Body of pancreas (tissue), 4 donors: ENCODE results near the gene SVEP1. TPM values are rescaled to one million over a fixed set of nuclear protein-coding genes. Genes with fewer than 3 reads are reported as not detected.

ENCODE experiments used
- ATAC-seq: fragments of 150-250 bp; one replicate; pipeline ENCODE4 v1.9.1; 2016
- DNase-seq, 4 donors: peaks; one replicate each; pipeline ENCODE4 v3.0.0-alpha.2; 2019
- H3K27ac ChIP-seq, 4 donors: fragments of 200-600 bp; sonication (generic); 1 replicate in 3 of 4; 2 replicates in 1 of 4; pipeline versions ENCODE4 v1.5.1 to v1.6.1; 2016 to 2019; ENCODE audit warnings: mild to moderate bottlenecking in 1 of 4, mixed read lengths in 1 of 4, moderate library complexity in 1 of 4
- H3K27me3 ChIP-seq, 2 donors: fragments of 200-600 bp; sonication (generic); one replicate each; pipeline ENCODE4 v1.6.0; 2016; ENCODE audit warnings: mild to moderate bottlenecking in 1 of 2
- H3K36me3 ChIP-seq, 2 donors: fragments of 200-600 bp; sonication (generic); replicated peaks in 1 of 2; 2 replicates each; pipeline ENCODE4 v1.5.1; 2016; ENCODE audit warnings: low read depth in 2 of 2; ENCODE audit not compliant: insufficient read depth in 1 of 2
- H3K4me1 ChIP-seq: fragments of 200-600 bp; sonication (generic); one replicate; pipeline ENCODE4 v1.6.0; 2016
- H3K4me3 ChIP-seq, 2 donors: fragments of 200-600 bp; sonication (generic); 1 replicate in 1 of 2; 2 replicates in 1 of 2; pipeline ENCODE4 v1.5.1; 2016 to 2019
- H3K9me3 ChIP-seq, 3 donors: fragments of 200-600 bp; sonication (generic); 1 replicate in 2 of 3; 2 replicates in 1 of 3; pipeline ENCODE4 v1.5.1; 2016
- CTCF ChIP-seq, 7 experiments: fragments of 450-650 bp in 4 of 7; fragments of 200-600 bp in 3 of 7; sonication (generic) in 3 of 7; IDR thresholded peaks; one replicate each; pipeline ENCODE4 v1.5.1; 2016 to 2019; ENCODE audit warnings: antibody characterized with exemption in 7 of 7
- POLR2A ChIP-seq, 3 donors: fragments of 450-650 bp; IDR thresholded peaks; one replicate each; pipeline ENCODE4 v1.6.1; 2016; ENCODE audit warnings: antibody characterized with exemption in 3 of 3, mild to moderate bottlenecking in 2 of 3
- WGBS, 2 donors: methylation state at CpG; one replicate each; pipeline ENCODE4 v1.1.5; 2017; 5-methylcytosine and 5-hydroxymethylcytosine counted together
- intact Hi-C: fragments of 100-400 bp; cut with DNase I; formaldehyde crosslinking; loops from one replicate; pipeline ENCODE4 v1.15.1; 2023
- total RNA-seq, 2 donors: library from RNA; depleted of rRNA; stranded (reverse); fragments of >200 nt; gene quantifications; one replicate each; pipeline ENCODE4 v1.1.0, GENCODE V29; 2016

The SVEP1 gene
- total RNA-seq, 2 donors from 2014 or later, result 23.7 to 34.0 TPM

- no peak for ATAC-seq
- no peaks in the 10 kb centered on the region for H3K9me3 ChIP-seq
- no peak for DNase-seq
- TF ChIP-seq CTCF (IDR thresholded peaks at IDR 0.05) (no peak), POLR2A (IDR thresholded peaks at IDR 0.05) (no peak)
- H3K36me3 ChIP-seq, result no peaks in the 10 kb centered on the region
- no peak overlapping the region for H3K27ac ChIP-seq
- no peaks in the 10 kb centered on the region for H3K27me3 ChIP-seq
- intact Hi-C loops, result no loop called here
- no peaks in the 10 kb centered on the region for H3K4me1 ChIP-seq
- WGBS, 2 donors, result 72 to 81% methylated on average over 1 of the region's 1 CpG
- H3K4me3 ChIP-seq, result no peak overlapping the region
Observed at GRCh38 chr9:110509792-110510191, 69.7 kb downstream of the SVEP1 start.

- DNase-seq (no peak), ATAC-seq (no peak)
- no peaks in the 10 kb centered on the region for H3K36me3 ChIP-seq
- intact Hi-C loops, result no loop called here
- no peak overlapping the region for H3K27ac ChIP-seq
- TF ChIP-seq CTCF (IDR thresholded peaks at IDR 0.05) (no peak), POLR2A (IDR thresholded peaks at IDR 0.05) (no peak)
- no peaks in the 10 kb centered on the region for H3K4me1 ChIP-seq
- H3K9me3 ChIP-seq, result no peaks in the 10 kb centered on the region
- no peaks in the 10 kb centered on the region for H3K27me3 ChIP-seq
- 78 to 88% methylated on average over 3 of the region's 3 CpGs for WGBS, 2 donors
- H3K4me3 ChIP-seq, result no peak overlapping the region
Observed at GRCh38 chr9:110502842-110503241, 76.7 kb downstream of the SVEP1 start.

- TF ChIP-seq CTCF (IDR thresholded peaks at IDR 0.05) (no peak), POLR2A (IDR thresholded peaks at IDR 0.05) (no peak)
- Histone ChIP-seq H3K4me3 (no peak overlapping the region), H3K36me3 (no peaks in the 10 kb centered on the region), H3K27ac (no peak overlapping the region), H3K4me1 (no peaks in the 10 kb centered on the region), H3K9me3 (no peaks in the 10 kb centered on the region), H3K27me3 (no peaks in the 10 kb centered on the region)
- ATAC-seq (no peak), DNase-seq (no peak)
- intact Hi-C loops, result no loop called here
- WGBS, 2 donors, result 74 to 97% methylated on average over 1 of the region's 1 CpG
Observed at GRCh38 chr9:110499608-110500007, 79.9 kb downstream of the SVEP1 start.

- no peaks in the 10 kb centered on the region for H3K9me3 ChIP-seq
- no peaks in the 10 kb centered on the region for H3K4me1 ChIP-seq
Observed at GRCh38 chr9:110487196-110487595, 92.3 kb downstream of the SVEP1 start.

More at GRCh38 chr9:110487196-110487595, 92.3 kb downstream of the SVEP1 start:
- no peaks in the 10 kb centered on the region for H3K36me3 ChIP-seq
- no peak for TF ChIP-seq CTCF (IDR thresholded peaks at IDR 0.05)
- TF ChIP-seq POLR2A (IDR thresholded peaks at IDR 0.05), result no peak
- ATAC-seq (no peak), DNase-seq (no peak)
- no peak overlapping the region for H3K27ac ChIP-seq
- intact Hi-C loops, result no loop called here
- H3K4me3 ChIP-seq, result no peak overlapping the region
- H3K27me3 ChIP-seq, result no peaks in the 10 kb centered on the region
